GM12878 (cell line): Measurements from ENCODE around the gene IL15. TPM values are rescaled to one million over a fixed set of nuclear protein-coding genes. Genes with fewer than 3 reads are reported as not detected.

Experiments used
- ATAC-seq: fragments of 200-7000 bp; cut with Tn5 transposase; 3 replicates; pipeline ENCODE4 v1.9.1; 2020; ENCODE audit warnings: mild to moderate bottlenecking, moderate library complexity
- BruUV-seq: library from RNA; stranded (reverse); fragments of 400-500 nt; replicated peaks from 2 replicates; lab custom pipeline; 2021; lab: Mats Ljungman, UMichigan
- CTCF ChIA-PET: fragments of 300-600 bp; sonication (Branson Sonifier 250); formaldehyde crosslinking; extraction: SDS; loops from one replicate; lab custom pipeline; 2021; ENCODE audit warnings: inconsistent platforms; lab: Yijun Ruan, JAX
- POLR2A ChIA-PET: fragments of 350-600 bp; formaldehyde crosslinking; extraction: SDS; loops from one replicate; lab custom pipeline; 2021; ENCODE audit warnings: inconsistent platforms; lab: Charles Lee
- RAD21 ChIA-PET: fragments of 300-600 bp; sonication (Branson Sonifier 250); formaldehyde crosslinking; loops from one replicate; lab custom pipeline; 2023; ENCODE audit warnings: antibody characterized with exemption; ENCODE audit not compliant: unreplicated experiment; lab: Charles Lee
- SMC1A ChIA-PET: fragments of 300-600 bp; sonication (Branson Sonifier 250); formaldehyde crosslinking; loops from one replicate; lab custom pipeline; 2023; ENCODE audit not compliant: unreplicated experiment, uncharacterized antibody; lab: Charles Lee
- DNase-seq: peaks from one replicate; pipeline ENCODE4 v3.0.0-alpha.2; 2011; ENCODE audit warnings: low read depth, low spot score
- FAIRE-seq: peaks from 3 replicates; lab custom pipeline; 2011; peaks lifted over from hg19 to GRCh38; lab: Jason Lieb, UNC
- H2AFZ ChIP-seq: 2 replicates; pipeline ENCODE4 v1.6.0; 2011; ENCODE audit warnings: low read depth, low read length, control low read depth; ENCODE audit not compliant: control insufficient read depth
- H3K27ac ChIP-seq: 2 replicates; pipeline ENCODE4 v1.5.1; 2011; ENCODE audit warnings: control low read depth; ENCODE audit not compliant: control insufficient read depth, insufficient read depth
- H3K27me3 ChIP-seq, 2 experiments: replicated peaks in 1 of 2; 2 replicates each; pipeline versions ENCODE4 v1.6.0 to v1.6.1; 2011; ENCODE audit warnings: low read length in 1 of 2; ENCODE audit not compliant: control insufficient read depth in 2 of 2, insufficient read depth in 2 of 2
- H3K36me3 ChIP-seq, 2 experiments: 2 replicates each; pipeline ENCODE4 v1.5.1; 2011; ENCODE audit warnings: low read length in 1 of 2; ENCODE audit not compliant: control insufficient read depth in 2 of 2, insufficient read depth in 2 of 2
- H3K4me1 ChIP-seq: 2 replicates; pipeline ENCODE4 v1.6.1; 2011; ENCODE audit warnings: mild to moderate bottlenecking, low read length, moderate library complexity, mixed read lengths; ENCODE audit not compliant: control insufficient read depth, insufficient read depth
- H3K4me2 ChIP-seq: 2 replicates; pipeline ENCODE4 v1.6.0; 2011; ENCODE audit warnings: control low read depth; ENCODE audit not compliant: control insufficient read depth, insufficient read depth
- H3K4me3 ChIP-seq: fragments of 200-600 bp; sonication (generic); 2 replicates; pipeline ENCODE4 v1.5.1; 2016
- H3K79me2 ChIP-seq: 2 replicates; pipeline ENCODE4 v1.6.0; 2011; ENCODE audit warnings: low read length; ENCODE audit not compliant: control insufficient read depth, insufficient read depth
- H3K9ac ChIP-seq: 2 replicates; pipeline ENCODE4 v1.8.0; 2011; ENCODE audit warnings: low read length, control low read depth, mixed read lengths; ENCODE audit not compliant: control insufficient read depth, insufficient read depth
- H3K9me3 ChIP-seq: replicated peaks from 3 replicates; pipeline ENCODE4 v1.5.1; 2011; ENCODE audit warnings: mild to moderate bottlenecking, low read length; ENCODE audit not compliant: control insufficient read depth, insufficient read depth
- H4K20me1 ChIP-seq: 2 replicates; pipeline ENCODE4 v1.6.0; 2011; ENCODE audit not compliant: control insufficient read depth, insufficient read depth
- ATF3 ChIP-seq: IDR thresholded peaks from 2 replicates; pipeline ENCODE4 v1.6.1; 2011; ENCODE audit warnings: low read depth, mild to moderate bottlenecking, low read length, moderate library complexity, borderline replicate concordance; ENCODE audit errors: extremely low read depth
- BCL11A ChIP-seq: IDR thresholded peaks from 2 replicates; pipeline ENCODE4 v1.6.1; 2011; ENCODE audit warnings: low read depth, low read length
- CREB1 ChIP-seq: IDR thresholded peaks from 2 replicates; pipeline ENCODE4 v1.6.1; 2012; ENCODE audit warnings: low read depth, mild to moderate bottlenecking, inconsistent platforms
- FOXM1 ChIP-seq: IDR thresholded peaks from 2 replicates; pipeline ENCODE4 v1.6.1; 2012; ENCODE audit warnings: low read depth, mild to moderate bottlenecking, inconsistent platforms, low read length, moderate library complexity
- IKZF2 ChIP-seq, 2 experiments: fragments of 450-650 bp; IDR thresholded peaks; 2 replicates each; pipeline ENCODE4 v1.6.1; 2017; ENCODE audit warnings: mild to moderate bottlenecking in 2 of 2, moderate library complexity in 2 of 2
- NR2C2 ChIP-seq: IDR thresholded peaks from 2 replicates; pipeline ENCODE4 v1.6.1; 2011; ENCODE audit warnings: borderline replicate concordance, low read depth; ENCODE audit not compliant: control insufficient read depth, insufficient read length
- RFX5 ChIP-seq: IDR thresholded peaks from 2 replicates; pipeline ENCODE4 v1.6.1; 2011; ENCODE audit warnings: low read depth, low read length, improper control_type of control experiment
- SIX5 ChIP-seq: IDR thresholded peaks from 2 replicates; pipeline ENCODE4 v1.6.1; 2011; ENCODE audit warnings: mild to moderate bottlenecking, low read depth, low read length, moderate library complexity; ENCODE audit not compliant: severe bottlenecking
- SPI1 ChIP-seq: IDR thresholded peaks from 2 replicates; pipeline ENCODE4 v1.6.1; 2011; ENCODE audit warnings: low read depth, mild to moderate bottlenecking, low read length, moderate library complexity, borderline replicate concordance; ENCODE audit not compliant: insufficient read depth
- STAT1 ChIP-seq: fragments of 450-650 bp; conservative IDR thresholded peaks from 2 replicates; pipeline ENCODE4 v1.6.1; 2014; ENCODE audit warnings: antibody characterized with exemption, mild to moderate bottlenecking
- WGBS: methylation state at CpG from one replicate; pipeline ENCODE4 v1.1.6; 2016; ENCODE audit warnings: low lambda C conversion rate; ENCODE audit not compliant: insufficient replicate concordance, insufficient coverage; ENCODE audit errors: missing lambda C conversion rate; 5-methylcytosine and 5-hydroxymethylcytosine counted together
- in situ Hi-C: fragments of 300-500 bp; cut with MboI; formaldehyde crosslinking; loops from 9 replicates; pipeline ENCODE4 v1.14.3; 2018; ENCODE audit warnings: mixed read lengths
- intact Hi-C: fragments of 100-400 bp; cut with micrococcal nuclease; formaldehyde crosslinking; loops from one replicate; pipeline ENCODE4 v1.14.2; 2022; ENCODE audit not compliant: unreplicated experiment
- polyA plus RNA-seq, 11 experiments: library from polyadenylated mRNA; depleted of rRNA in 4 of 11; unstranded in 6 of 11; stranded (reverse) in 5 of 11; fragments of >200 nt; fragmentation: Nextera tagmentation in 4 of 11; fragmentation: Illumina TruSeq in 1 of 11; extraction: Ambion mirVana in 4 of 11; extraction: Trizol in 1 of 11; gene quantifications; 1 replicate in 1 of 11; 2 replicates in 10 of 11; pipeline versions ENCODE4 v1.2.1 to v1.2.3, GENCODE V29; 2011 to 2016; ENCODE audit warnings: inconsistent platforms in 2 of 11, missing spikeins in 2 of 11, low read depth in 1 of 11
- total RNA-seq, 4 experiments: library from RNA; depleted of rRNA in 3 of 4; stranded (reverse); fragments of >200 nt in 3 of 4; fragmentation: Illumina TruSeq in 1 of 4; extraction: Trizol in 1 of 4; gene quantifications; 2 replicates each; pipeline versions ENCODE4 v1.2.1 to v1.2.3, GENCODE V29; 2013 to 2021
- TF ChIP-seq, protein P1 (sequence below): fragments of 450-650 bp; IDR thresholded peaks from 2 replicates; pipeline ENCODE4 v1.6.1; 2017; ENCODE audit warnings: antibody characterized with exemption, mild to moderate bottlenecking, moderate library complexity

Gene IL15
- total and polyA plus RNA-seq, 10 of the 15 experiments (the other 5 are each of a cell fraction or from before 2014, with no cell fraction given), result 6.0 to 11.4 (median 8.2) TPM

GRCh38 chr4:141638230-141638629 lies 1.8 kb downstream of the IL15 start (continued):
- TF ChIP-seq CREB1, result 0 out of 2 replicates have a peak, but pooled peaks have one; percentile 25
- TF ChIP-seq FOXM1, result 0 out of 2 replicates have a peak, but pooled peaks have one; percentile 28

- Histone ChIP-seq H3K9me3 (no peaks in the 10 kb centered on the region; the same call in 2 of the 3 replicates), H3K4me2 (peak overlapping the region; percentile 5), H3K36me3 (no peaks in the 10 kb centered on the region), H3K27ac (peak overlapping the region; percentile 29; the same call in 1 of the 2 replicates), H3K27me3 (no peaks in the 10 kb centered on the region), H2AFZ (no peak overlapping the region), H3K4me1 (peaks cover 3% of the 10 kb centered on the region; the same call in 1 of the 2 replicates), H3K9ac (no peak overlapping the region), H3K79me2 (peaks cover 63% of the 10 kb centered on the region), H3K4me3 (peak overlapping the region; percentile 50), H4K20me1 (no peaks in the 10 kb centered on the region)
- CTCF ChIA-PET, result interaction anchor here (1.6 kb wide), 1 partner anchor 14 kb away, joined by 4 read pairs; no protein-coding TSS in a partner anchor
- intact Hi-C loops, result no loop called here
- 0 out of 4 replicates have a peak, but pooled peaks of 1 of the 2 experiments have one; percentile 15 for TF ChIP-seq IKZF2 (IDR thresholded peaks at IDR 0.05)
- peak; percentile 52; the same call in 1 of the 2 replicates for TF ChIP-seq SPI1
- TF ChIP-seq, protein P1, sequence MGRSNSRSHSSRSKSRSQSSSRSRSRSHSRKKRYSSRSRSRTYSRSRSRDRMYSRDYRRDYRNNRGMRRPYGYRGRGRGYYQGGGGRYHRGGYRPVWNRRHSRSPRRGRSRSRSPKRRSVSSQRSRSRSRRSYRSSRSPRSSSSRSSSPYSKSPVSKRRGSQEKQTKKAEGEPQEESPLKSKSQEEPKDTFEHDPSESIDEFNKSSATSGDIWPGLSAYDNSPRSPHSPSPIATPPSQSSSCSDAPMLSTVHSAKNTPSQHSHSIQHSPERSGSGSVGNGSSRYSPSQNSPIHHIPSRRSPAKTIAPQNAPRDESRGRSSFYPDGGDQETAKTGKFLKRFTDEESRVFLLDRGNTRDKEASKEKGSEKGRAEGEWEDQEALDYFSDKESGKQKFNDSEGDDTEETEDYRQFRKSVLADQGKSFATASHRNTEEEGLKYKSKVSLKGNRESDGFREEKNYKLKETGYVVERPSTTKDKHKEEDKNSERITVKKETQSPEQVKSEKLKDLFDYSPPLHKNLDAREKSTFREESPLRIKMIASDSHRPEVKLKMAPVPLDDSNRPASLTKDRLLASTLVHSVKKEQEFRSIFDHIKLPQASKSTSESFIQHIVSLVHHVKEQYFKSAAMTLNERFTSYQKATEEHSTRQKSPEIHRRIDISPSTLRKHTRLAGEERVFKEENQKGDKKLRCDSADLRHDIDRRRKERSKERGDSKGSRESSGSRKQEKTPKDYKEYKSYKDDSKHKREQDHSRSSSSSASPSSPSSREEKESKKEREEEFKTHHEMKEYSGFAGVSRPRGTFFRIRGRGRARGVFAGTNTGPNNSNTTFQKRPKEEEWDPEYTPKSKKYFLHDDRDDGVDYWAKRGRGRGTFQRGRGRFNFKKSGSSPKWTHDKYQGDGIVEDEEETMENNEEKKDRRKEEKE, result no peak
- 0 out of 2 replicates have a peak, but pooled peaks have one; percentile 7 for TF ChIP-seq BCL11A
- no peak for TF ChIP-seq RFX5
- TF ChIP-seq SIX5, result no peak
- TF ChIP-seq STAT1, result no peak
- no peak for TF ChIP-seq ATF3
- no peak for TF ChIP-seq NR2C2
- POLR2A ChIA-PET, result no interaction called here
- RAD21 ChIA-PET, result interaction anchor here (1.3 kb wide), 1 partner anchor 19 kb away, joined by 3 read pairs; no protein-coding TSS in a partner anchor
- ATAC-seq (no peak), FAIRE-seq (no peak), DNase-seq (no peak)
- SMC1A ChIA-PET, result interaction anchor here (1.0 to 1.8 kb wide), 3 partner anchors 14 to 19 kb away, joined by 3 to 5 read pairs (median 4); no protein-coding TSS in a partner anchor
- in situ Hi-C loops, result no loop called here
- WGBS, result 56% methylated on average over 3 of the region's 3 CpGs
- BruUV-seq, result no TSS peak
These were observed 4.3 kb downstream of the IL15 start for GRCh38 chr4:141640696-141641095.
